C4-2B (cell line): Measurements from ENCODE around the gene ADAM15.

ENCODE experiments used
- H3K27ac ChIP-seq: fragments of 450-650 bp; 2 replicates; pipeline ENCODE4 v1.5.1; 2017
- ZFX ChIP-seq: fragments of 450-650 bp; IDR thresholded peaks from 2 replicates; pipeline ENCODE4 v1.6.1; 2017
- TF ChIP-seq, protein P1 (sequence below): fragments of 450-650 bp; conservative IDR thresholded peaks from 2 replicates; pipeline ENCODE4 v1.5.1; 2017; ENCODE audit warnings: mild to moderate bottlenecking

ADAM15 gene

DNA sequence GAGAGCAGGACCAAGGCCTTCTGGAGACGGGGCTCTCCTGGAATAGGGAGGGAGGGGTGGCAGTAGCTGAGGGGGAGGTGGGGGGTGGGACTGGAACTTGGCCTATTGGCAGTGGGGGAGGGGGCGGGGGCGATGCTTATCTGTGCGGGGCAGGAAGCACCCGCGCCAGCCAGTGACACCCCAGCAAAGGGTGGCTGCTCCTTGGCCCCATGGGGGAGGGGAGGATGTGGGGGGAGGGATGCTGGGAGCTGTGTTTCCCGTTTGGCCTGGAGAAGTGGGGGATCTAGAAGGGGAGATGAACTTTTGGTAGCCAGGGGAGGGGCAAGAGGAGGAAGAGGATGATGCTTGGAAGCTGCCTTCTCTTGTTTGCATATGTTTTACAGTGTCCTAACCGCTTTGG lies 37.5 kb upstream of the ADAM15 start:
- H3K27ac ChIP-seq = peak overlapping the region; percentile 16
- TF ChIP-seq ZFX = no peak
- TF ChIP-seq, protein P1, sequence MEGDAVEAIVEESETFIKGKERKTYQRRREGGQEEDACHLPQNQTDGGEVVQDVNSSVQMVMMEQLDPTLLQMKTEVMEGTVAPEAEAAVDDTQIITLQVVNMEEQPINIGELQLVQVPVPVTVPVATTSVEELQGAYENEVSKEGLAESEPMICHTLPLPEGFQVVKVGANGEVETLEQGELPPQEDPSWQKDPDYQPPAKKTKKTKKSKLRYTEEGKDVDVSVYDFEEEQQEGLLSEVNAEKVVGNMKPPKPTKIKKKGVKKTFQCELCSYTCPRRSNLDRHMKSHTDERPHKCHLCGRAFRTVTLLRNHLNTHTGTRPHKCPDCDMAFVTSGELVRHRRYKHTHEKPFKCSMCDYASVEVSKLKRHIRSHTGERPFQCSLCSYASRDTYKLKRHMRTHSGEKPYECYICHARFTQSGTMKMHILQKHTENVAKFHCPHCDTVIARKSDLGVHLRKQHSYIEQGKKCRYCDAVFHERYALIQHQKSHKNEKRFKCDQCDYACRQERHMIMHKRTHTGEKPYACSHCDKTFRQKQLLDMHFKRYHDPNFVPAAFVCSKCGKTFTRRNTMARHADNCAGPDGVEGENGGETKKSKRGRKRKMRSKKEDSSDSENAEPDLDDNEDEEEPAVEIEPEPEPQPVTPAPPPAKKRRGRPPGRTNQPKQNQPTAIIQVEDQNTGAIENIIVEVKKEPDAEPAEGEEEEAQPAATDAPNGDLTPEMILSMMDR = no peak

DNA sequence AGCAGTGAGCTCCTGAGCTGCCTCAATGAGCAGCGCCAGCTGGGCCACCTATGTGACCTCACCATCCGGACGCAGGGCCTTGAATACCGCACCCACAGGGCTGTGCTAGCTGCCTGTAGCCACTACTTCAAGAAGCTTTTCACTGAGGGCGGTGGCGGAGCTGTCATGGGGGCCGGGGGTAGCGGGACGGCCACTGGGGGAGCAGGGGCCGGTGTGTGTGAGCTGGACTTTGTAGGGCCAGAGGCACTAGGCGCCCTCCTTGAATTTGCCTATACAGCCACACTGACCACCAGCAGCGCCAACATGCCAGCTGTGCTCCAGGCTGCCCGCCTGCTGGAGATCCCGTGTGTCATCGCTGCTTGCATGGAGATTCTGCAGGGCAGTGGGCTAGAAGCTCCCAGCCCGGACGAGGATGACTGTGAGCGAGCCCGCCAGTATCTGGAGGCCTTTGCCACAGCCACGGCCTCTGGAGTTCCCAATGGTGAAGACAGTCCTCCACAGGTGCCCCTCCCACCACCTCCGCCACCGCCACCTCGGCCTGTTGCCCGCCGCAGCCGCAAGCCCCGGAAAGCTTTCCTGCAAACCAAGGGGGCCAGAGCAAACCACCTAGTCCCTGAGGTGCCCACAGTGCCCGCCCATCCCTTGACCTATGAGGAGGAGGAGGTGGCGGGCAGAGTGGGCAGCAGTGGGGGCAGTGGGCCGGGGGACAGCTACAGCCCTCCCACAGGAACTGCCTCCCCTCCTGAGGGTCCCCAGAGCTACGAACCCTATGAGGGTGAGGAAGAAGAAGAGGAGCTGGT lies 36.2 kb upstream of the ADAM15 start:
- no peak for TF ChIP-seq ZFX
- TF ChIP-seq, protein P1 = no peak
- H3K27ac ChIP-seq = no peak overlapping the region

DNA sequence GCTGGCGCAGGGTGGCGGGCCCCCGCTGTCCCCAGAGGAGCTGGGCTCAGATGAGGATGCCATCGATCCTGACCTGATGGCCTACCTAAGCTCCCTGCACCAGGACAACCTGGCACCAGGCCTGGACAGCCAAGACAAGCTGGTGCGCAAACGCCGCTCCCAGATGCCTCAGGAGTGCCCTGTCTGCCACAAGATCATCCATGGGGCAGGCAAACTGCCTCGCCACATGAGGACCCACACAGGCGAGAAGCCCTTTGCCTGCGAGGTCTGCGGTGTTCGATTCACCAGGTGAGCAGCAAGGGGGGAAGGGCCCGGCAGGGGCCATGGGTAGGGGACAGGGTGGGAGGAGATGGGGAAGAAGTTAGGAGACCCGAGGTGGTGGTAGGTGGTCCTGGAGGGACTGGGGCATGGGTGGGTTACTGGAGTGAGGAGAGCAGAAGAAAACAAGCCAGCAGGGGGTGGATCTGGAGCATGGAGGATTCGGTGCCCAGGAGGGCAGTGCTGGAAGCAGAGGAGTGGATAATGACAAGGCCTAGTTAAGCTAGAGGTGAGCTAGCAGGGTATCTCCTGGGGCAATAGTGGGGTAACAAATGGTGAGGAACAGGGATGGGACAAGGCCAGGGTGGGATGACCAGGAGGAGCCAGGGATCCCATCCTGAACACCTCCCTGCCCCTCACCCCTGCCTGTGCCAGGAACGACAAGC lies 35.4 kb upstream of the ADAM15 start:
- H3K27ac ChIP-seq = no peak overlapping the region
- no peak for TF ChIP-seq ZFX
- TF ChIP-seq, protein P1 = no peak

DNA sequence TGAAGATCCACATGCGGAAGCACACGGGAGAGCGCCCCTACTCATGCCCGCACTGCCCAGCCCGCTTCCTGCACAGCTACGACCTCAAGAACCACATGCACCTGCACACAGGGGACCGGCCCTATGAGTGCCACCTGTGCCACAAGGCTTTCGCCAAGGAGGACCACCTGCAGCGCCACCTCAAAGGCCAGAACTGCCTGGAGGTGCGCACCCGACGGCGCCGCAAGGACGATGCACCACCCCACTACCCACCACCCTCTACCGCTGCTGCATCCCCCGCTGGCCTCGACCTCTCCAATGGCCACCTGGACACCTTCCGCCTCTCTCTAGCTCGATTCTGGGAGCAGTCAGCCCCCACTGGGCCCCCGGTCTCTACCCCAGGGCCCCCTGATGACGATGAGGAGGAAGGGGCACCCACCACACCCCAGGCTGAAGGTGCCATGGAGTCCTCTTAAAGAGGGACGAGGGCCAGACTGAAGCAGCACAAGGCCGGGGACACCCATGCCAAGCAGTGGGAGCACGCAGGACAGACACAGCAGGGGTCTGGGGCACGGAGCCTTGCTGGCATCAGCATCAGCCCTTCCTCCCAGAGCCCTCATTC lies 34.8 kb upstream of the ADAM15 start:
- TF ChIP-seq ZFX = no peak
- TF ChIP-seq, protein P1 = no peak
- H3K27ac ChIP-seq = no peak overlapping the region

DNA sequence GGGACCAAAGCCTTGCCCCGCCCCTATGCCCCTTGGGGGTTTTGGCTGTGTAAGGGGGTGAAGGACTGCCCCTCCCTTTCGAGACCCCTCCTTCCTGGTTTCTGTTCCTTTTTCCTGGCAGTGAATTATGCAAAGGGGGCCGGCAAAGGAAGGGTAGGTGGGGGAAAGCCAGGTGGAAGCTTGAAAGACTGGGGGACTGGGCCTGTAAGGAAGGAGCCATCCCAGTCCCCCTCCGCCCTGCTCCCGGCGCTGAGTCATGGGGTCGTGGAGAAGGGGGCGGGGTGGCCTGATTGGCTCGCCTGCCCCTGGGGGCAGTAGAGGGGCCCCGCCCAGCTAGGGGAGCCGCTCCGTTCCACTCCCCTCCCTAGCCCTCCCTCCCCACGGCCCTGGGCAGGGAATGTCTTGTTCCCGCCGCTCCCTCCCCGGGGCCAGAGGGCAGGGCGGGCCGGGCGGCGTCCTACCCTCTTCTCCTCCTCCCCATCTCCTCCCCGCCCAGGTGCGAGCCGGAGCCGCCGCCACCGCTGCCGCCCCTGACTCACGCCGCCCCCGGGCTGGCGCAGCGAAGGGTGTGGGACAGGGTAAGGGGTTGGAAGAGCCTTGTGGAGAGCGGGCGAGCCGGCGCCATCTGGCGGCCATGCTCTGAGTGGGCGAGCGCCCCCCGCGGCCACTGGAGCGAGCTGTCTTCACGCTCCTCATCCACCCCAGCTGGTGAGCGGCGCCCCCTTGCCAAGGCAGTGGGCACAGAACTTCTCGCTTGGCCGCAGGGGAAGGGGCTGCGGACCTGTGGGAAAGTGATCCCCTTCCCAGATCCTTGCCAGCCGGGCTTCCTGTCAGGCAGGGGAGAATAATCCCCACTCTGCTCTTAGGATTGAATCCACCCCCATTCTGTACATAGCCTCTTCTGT lies 33.8 kb upstream of the ADAM15 start:
- no peak overlapping the region for H3K27ac ChIP-seq

DNA sequence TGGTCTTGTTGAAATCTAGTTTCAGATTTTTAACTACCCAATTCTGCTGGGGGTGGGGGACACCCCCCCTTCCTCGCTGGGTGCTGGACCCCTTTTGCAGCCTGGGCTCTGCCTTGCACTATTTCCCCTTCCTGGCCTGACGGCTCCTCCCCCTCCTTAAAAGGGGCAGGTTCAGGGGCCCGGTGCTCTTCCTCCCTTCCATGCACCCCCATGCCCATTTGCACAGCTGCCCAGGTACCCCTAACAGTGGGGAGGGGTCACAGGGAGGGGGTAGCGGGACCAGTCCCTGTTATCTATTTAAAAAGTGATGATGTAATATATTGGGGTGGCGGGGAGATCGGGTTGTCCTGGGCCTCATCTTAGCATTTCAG lies 33.2 kb upstream of the ADAM15 start:
- H3K27ac ChIP-seq = no peak overlapping the region
- TF ChIP-seq, protein P1 = no peak
- TF ChIP-seq ZFX = no peak

More for the DNA sequence above, 33.8 kb upstream of the ADAM15 start:
- TF ChIP-seq ZFX = no peak
- TF ChIP-seq, protein P1 = no peak
